HG02970 (cell line): Measurements from ENCODE around the gene CD74.
"Not testable (repeated sequence)": the region's sequence is repeated elsewhere in the genome, so short reads cannot be mapped to it uniquely, and the experiment has no call there.

ENCODE experiments used
- ATAC-seq: cut with Tn5 transposase; IDR thresholded peaks from one replicate; pipeline ENCODE4 v1.9.1; 2021; ENCODE audit warnings: mild to moderate bottlenecking, moderate library complexity, moderate number of reproducible peaks; ENCODE audit not compliant: unreplicated experiment, low FRiP score

CD74 gene

DNA sequence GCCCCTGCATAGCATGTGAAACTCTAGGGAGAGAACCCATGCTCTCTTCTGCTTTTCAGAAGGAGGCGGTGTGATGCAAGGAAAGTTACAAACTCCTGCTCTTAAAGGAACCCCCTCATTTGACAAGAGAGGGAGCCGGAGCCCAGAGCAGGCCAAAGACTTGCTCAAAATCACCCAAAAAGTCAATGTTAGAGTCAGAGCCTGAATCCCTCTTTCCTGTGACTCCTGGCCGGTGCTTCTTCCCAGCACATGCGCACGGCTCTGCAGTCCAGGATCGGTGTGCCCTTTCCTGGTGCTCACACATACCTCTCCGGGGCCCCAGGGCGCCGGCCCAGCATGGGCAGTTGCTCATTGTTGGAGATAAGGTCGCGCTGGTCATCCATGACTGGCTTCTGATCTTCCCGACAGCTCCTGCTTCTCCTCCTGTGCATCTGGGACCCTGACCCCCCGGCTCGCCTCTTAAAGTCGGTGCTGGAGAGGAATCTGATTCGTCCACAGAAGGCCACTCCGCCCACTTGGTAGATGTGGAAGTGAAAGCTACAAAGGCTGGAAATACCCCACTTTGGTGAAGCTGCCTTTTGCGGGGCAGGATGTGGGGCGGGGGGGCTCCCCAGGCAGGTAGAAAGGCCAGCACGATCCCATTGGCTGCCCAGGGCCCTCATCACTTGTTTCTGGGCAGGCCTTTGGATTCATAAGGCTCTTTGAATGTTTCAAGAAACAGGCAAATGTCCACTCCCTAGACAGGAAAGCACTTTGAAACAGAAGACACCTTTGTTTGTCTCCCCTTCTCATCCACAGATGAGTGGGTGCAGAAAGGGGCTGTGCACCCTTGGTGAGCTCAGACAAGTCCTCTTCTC lies at the start of gene CD74:
Gene CD74 (minus strand): TSS at position 592 of the 857 bp plus-strand sequence. CDS start 161 bp downstream, at position 431.
- ATAC-seq: peak; percentile 75

DNA sequence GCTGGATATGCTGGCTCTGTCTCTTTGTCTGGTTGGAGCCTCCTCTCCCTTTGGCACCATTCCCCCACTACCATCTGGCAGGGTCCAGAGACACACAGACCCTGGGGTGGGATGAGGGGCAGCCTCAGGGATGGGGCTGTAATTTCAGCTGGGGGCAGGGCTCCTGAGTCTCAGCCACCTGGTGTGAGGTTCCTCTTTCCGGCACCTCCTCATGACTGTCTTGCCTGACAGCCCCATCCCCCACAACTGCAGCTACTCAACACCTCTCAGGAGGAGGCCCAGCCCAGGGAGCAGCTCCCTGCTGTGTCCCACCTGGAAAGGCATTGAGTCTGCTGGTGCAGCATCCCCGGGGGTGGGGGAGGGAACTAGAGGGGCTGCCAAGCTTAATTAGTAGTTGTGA lies 48.5 kb upstream of the CD74 start:
- ATAC-seq: peak; percentile 56

DNA sequence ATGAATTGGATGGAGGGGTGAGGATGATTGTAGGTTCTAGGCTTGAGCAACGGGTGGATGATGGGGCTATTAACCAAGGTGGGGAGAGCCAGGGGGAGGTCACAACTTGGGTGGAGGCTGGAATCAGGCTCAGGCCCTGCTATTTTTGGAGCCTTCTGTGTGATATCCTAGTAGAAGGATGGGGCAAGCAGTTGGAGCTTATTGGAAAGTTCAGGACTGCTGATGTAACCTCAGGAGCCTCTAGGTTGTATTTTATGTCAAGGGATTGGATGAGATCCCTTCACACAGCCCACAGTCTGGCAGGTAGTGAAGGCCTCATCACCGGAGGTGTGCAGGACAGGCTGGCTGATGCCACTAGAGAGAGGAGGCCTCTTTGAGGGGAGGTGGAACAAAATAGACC lies 48.1 kb upstream of the CD74 start:
- no peak for ATAC-seq

DNA sequence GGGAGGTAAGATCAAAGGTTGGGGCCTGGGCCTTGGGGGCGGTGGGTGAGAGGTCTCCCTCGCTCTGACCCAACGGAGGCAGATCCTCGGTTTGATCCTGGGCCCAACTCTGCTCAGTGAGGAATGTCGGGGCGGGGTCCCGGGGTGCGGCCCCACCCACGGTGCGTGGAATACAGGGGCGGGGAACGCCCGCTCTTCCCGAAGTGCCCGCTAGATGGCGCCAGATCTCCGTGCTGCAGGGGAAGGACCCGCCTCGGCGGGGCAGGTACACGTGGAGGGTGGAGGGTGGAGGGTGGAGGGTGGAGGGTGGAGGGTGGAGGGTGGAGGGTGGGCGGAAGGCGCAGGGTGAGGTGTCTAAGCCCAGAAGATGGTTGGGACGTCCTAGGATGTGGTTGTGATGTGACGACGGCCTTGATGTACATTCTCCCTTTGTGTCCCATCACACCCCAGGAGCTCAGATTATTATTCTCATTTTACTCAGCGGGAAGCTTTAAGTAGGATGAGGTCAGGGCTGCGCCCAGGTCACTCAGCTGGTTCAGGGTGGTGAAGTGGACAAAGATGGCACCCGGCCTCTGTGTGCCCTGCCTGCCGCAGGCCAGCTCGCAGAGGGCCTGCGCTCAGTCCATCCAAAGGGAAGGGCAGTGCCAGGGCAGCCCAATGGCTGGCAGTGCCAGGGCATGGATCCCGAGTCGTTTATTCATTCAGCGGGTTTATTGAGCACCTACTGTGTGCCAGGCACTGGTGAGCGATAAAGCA lies 46.3 kb upstream of the CD74 start:
- peak; percentile 44 for ATAC-seq

DNA sequence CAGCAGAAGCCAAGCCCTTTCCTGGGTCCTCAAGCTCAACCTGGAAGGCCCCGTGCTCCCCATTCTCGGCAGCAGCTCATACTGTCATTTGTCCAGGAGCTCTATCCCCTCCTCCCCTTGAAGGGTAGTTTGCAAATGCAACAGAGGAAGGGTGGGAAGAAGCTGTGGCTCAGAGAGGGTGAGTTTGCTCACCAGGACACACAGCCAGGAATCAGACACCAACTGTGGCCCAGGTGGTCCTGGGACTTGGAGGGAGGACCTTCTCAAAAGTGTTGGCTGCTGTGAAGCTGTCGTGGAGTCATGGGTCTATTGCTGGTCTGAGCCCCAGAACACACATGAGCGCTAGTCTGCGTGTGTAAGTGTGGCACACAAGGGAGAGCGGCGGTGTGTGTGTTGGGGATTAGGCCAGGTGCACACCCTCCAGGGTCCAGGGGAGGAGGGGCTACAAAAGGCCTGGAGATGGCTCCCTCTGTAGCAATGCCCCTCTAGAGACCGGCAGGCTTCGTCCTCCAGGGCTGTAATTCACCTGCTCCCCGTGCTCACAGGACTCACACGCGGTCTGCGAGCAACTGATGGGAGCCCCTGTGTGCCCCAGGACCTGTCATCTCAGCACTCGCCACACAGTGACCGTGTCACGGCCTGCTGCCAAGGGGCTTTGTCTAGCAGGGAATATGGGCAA lies 45.0 kb upstream of the CD74 start:
- ATAC-seq: no peak

DNA sequence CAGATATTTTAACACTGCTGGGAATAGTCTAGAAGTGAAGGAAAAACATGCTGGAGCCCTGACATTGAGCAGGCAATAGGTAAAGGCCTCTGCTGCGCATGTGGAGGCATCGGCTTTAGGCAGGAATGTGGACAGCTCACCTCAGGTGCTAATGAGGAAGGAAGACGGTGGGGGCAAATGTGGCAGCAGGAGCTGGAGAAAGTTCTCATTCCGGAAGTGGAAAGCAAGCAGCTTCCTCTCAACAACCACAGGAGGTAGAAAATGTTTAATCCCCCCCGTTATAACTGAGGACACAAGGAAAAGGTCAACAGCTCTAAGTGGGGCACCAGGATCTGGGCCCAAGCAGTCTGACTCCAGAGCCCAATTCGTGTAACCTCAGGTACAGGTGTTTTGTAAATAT lies 44.4 kb upstream of the CD74 start:
- ATAC-seq: no peak

DNA sequence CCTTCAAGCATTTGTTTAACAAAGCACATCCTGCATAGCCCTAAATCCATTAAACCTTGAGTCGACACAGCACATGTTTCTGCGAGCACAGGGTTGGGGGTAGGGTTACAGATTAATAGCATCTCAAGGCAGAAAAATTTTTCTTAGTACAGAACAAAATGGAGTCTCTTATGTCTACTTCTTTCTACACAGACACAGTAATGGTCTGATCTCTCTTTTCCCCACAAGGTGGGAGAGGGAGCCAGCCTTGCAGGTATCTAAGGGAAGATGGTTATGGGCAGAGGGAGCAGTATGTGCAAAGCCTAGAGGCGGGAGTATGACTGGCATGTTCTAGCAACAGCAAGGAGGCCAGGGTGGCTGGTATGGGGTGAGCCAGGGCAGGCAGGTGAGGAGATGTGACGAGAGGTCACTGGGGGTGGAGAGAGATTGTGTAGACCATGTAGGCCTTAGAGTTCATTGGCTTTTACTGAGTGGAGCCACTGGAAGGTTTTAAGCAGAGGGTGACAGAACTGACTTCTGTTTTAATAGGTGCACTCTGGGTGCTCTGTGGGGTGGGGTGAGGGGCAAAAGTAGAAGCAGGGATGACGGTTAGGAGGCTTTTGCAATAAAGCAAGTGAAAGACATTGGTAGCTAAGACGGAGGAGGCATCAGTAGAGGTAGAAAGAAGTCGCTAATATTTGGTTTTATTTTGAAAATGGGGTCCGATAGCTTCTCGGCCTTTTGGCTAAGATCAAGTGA lies 42.0 kb upstream of the CD74 start:
- no peak for ATAC-seq

DNA sequence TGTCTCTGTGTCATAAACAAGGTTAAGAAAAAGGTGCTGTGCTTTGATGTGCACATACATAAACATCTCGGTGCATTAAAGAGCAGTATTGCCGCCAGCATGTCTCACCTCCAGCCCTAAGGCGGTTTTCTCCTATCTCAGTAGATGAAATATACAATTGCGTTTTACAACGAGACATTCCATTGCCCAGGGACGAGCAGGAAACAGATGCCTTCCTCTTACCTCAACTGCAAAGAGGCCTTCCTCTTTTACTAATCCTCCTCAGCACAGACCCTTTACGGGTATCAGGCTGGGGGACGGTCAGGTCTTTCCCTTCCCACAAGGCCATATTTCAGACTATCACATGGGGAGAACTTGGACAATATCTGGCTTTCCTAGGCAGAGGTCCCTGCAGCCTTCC lies 41.3 kb upstream of the CD74 start:
- ATAC-seq: not testable (repeated sequence)

DNA sequence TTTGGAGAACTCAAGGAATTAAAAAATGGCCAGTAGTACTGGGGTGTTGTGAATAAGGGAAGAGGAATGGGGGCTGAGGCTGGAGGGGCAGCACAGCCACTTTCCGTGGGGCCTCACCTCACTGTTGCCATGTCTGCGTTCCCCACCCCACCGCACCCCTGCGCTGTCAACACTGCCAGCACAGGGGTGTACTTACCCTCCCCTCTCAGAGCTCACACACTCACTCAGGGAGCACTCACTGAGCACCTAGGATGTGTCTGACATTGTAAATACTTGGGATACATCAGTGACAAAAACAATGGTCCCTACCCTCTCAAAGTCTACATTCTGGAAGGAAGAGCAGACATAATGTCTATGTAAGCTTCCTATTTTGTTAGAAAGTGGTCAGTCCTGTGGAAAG lies 40.2 kb upstream of the CD74 start:
- no peak for ATAC-seq

DNA sequence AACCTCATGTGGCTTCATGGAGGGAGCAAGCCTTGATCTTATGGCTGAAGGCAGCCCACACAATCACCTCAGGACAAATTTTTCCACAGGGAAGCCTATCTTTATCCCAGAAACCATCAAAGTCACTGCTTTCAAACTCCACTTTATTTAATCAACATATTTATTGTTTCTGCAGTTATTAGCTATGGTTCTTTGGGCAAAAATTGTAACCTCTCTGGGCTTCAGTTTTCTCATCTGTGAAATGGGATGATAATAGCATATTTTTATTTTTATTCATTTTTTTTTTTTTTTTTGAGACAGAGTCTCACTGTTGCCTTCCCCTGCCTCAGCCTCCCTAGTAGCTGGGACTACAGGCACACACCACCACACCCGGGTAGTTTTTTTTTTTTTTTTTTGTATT lies 38.9 kb upstream of the CD74 start:
- ATAC-seq: no peak

DNA sequence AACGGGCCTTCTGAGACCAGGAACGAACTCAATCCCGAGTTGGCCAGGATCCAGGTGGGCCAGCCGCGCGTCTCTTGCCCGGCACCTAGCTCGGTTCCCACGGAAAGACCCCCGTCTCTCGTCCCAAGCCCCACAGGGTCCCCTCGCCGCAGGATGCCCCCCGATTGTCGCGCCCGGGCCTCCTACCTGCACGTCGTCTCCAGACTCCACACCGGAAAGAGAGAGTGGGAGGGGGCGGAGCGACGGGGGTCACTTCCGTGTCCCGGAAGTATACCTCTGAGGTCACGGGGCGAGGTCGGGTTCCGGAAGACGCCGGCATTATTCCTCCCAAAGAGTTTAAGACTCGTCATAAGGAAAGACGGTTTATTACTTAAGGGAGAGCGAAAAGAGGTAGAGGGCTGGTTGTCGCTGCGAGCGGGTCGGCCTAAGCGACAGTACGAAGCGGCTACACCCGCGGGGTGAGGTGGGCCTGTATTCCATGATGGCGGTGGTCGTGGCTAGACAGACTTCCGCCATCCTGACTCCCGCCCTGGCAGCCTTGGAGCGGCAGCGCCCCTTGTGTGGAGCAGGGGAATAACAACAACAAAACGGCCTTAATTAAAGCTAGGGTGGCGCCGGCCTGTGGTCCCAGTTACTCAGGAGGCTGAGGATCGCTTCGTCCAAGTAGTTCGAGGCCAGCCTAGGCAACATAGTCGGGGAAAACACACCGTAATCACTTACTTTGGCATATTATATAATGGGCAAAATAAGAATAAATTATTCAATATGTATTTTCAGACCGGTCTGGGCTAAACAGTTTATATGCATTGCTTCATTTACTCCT lies 37.0 kb upstream of the CD74 start, which contains the start of gene RPS14:
Gene RPS14 (minus strand): TSS at position 223 of the 823 bp plus-strand sequence. CDS start 2,006 bp downstream, outside the sequence.
- ATAC-seq: peak; percentile 86

DNA sequence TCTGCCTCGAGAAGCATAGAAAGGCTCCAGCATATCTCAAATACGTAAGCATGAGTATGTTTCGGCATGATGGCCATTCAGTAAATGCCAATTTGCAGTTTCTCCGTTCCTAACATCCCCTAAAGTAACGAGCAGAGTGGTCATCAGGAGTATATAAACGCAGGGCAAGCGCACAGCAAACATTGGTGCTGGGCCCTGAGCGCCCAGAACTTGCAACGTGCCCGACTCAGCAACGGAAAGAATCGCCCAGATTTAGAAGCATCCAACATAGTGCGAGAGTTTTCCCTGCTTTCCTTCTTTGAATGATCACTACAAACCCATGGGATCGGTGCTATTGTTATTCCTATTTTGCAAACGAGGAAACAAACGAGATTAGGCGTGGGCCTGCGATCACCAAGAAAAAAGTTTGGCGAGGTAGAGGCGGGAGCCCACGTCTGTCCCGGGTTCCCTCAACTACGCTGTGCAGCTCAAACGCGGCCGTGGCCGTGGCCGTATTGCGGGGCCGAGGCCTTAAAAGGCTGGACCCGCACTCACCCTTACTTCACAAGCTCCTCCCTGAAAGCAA lies 36.3 kb upstream of the CD74 start:
- ATAC-seq: no peak

DNA sequence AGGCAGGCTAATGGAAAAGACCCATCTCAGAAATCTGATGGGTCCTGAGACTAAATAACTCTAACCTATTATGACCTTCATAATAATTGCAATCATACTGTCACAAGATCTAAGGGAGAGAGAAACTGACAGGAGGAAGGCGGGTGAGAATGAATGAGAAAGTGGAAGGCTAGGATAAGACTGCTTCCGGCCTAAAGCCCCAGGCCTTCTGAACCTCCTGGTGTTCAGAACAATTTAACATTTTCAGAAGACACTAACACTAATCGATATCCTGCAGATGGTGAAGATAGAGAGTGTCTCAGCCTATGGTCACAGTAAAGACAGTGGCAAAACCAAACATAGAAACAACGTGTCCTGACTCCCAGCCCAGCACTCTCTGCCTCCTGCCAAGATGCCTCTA lies 35.6 kb upstream of the CD74 start:
- no peak for ATAC-seq

DNA sequence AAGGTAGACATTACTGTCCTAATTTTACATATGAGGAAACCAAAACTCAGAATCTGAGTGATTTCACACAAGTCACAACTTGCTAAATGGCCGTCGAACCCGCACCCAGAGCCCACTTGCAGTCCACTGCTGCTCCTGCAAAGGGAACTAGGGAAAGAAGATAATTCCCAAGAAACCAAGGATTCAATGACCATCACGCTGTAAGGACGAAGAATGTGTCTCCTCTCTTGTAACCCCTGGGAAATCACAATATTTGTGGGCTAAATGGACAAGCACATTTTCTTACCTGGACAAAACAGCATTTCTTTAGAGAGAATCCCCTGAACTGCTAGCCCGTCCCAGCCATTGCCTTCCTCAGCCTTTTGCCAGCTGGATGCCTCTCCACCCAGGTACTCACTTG lies 34.5 kb upstream of the CD74 start:
- ATAC-seq: no peak

DNA sequence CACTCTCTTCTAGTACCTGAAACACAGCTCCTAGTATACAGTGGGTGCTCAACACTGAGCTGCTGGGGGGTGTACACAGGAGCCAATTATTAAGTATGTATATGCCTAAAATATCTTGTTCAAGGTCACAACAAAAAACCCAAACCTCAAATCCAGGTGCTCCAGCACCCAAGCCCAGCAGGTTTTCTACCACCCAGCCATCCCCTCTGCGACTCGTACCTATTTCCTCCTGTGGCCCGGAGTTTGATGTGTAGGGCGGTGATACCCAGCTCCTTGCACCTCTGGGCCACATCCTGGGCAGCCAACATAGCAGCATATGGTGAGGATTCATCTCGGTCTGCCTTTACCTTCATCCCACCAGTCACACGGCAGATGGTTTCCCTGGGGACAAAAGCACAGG lies 33.9 kb upstream of the CD74 start:
- ATAC-seq: no peak

DNA sequence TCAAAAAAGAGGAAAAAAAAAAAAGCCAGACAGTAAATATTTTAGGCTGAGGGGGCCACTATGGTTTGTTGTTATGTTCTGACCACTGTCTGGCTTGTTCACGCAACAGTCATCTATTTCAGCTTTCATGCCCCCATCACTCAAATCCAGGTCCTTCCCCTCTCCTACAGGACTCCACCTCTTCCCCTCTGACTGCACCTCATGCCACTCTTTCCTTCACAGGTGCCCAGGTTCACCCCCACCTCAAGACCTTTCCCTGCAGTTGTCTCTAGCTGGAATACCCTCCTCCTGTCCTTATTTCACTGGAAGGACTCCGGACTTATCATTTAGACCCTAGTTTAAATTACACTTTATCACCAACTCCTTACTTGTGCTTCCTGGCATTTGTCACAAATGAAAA lies 33.4 kb upstream of the CD74 start:
- ATAC-seq: no peak

DNA sequence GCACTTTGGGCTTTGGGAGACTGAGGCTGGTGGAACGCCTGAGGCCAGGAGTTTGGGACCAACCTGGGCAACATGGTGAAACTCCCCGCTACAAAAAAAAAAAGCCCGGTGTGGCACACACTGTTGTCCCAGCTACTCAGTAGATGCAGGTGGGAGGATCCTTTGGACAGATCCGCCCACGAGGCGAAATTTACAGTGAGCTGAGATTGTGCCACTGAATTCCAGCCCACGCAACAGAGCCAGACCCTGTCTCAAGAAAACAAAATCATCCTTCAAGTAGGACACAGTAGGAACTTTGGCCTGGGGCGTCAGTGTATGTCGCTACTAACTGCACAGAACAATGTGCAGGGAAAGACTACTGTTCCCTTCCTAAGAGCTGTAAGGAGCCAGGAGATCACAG lies 32.1 kb upstream of the CD74 start:
- no peak for ATAC-seq

DNA sequence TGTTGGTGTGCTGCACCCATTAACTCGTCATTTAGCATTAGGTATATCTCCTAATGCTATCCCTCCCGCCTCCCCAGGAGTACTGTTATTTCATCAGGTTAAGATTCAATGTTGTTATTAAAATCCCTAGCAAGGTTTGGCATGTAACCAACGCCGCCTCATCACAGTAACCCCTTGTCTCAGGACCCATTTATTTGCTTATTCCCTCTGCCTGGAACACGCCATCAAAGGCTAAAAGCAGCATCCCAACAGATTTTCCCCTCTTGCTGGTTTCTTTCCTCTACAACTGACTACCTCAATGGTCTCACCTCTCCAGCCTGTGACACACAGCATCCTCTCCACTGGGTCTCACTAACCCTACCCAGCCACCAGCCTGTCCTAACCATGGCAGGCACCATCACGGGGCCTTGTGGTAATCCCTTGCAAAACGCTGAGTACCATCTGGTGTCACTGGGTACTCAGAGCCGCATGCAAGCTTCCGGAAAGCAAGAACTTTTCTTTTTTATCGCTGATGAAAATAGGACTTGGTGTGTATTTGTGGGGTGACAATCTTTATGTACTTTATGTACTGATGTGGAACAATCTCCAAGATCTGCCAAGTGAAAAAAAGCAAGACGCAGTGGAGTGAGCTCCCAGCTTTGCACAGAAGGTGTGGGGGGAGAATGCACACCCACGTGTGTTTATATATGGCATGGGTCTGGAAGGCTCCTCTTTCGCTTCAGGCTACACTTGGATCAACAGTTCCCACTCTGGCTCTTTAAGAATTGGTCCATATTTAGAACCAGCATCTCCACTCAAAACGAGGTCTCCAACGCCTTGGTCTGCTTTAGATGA lies 30.7 kb upstream of the CD74 start:
- ATAC-seq: no peak
